B cell (primary cell): ENCODE results near the gene THSD4. TPM values are rescaled to one million over a fixed set of nuclear protein-coding genes. Genes with fewer than 3 reads are reported as not detected.
"Not testable (repeated sequence)": the region's sequence is repeated elsewhere in the genome, so short reads cannot be mapped to it uniquely, and the experiment has no call there.

Source experiments
- ATAC-seq: fragments of 200-7000 bp; cut with Tn5 transposase; one replicate; pipeline ENCODE4 v1.10.0; 2021; ENCODE audit warnings: low read depth, mild to moderate bottlenecking, moderate number of reproducible peaks, moderate library complexity
- CTCF ChIA-PET: fragments of 350-600 bp; sonication (Branson Sonifier 250); formaldehyde crosslinking; loops from one replicate; lab custom pipeline; 2021; ENCODE audit warnings: antibody characterized with exemption, inconsistent platforms; lab: Charles Lee
- POLR2A ChIA-PET: fragments of 350-600 bp; sonication (Branson Sonifier 250); formaldehyde crosslinking; loops from one replicate; lab custom pipeline; 2021; ENCODE audit warnings: antibody characterized with exemption; lab: Charles Lee
- DNase-seq: peaks from one replicate; pipeline ENCODE4 v3.0.0; 2013
- H2AFZ ChIP-seq: 2 replicates; pipeline ENCODE4 v1.6.1; 2012; ENCODE audit warnings: mild to moderate bottlenecking, low read depth, low read length; ENCODE audit not compliant: insufficient read depth, poor library complexity, severe bottlenecking
- H3K27ac ChIP-seq, 2 donors: 1 replicate in 1 of 2; 2 replicates in 1 of 2; pipeline ENCODE4 v1.5.1; 2012 to 2013; ENCODE audit warnings: low read length in 2 of 2, mild to moderate bottlenecking in 2 of 2, moderate library complexity in 1 of 2
- H3K27me3 ChIP-seq, 4 experiments: fragments of 200-600 bp in 1 of 4; sonication (generic) in 1 of 4; replicated peaks in 1 of 4; 1 replicate in 2 of 4; 2 replicates in 2 of 4; pipeline versions ENCODE4 v1.6.1 to v1.7.0; 2013 to 2016; ENCODE audit warnings: low read length in 3 of 4, mild to moderate bottlenecking in 2 of 4, mixed read lengths in 1 of 4, moderate library complexity in 1 of 4; ENCODE audit not compliant: insufficient read depth in 4 of 4, control insufficient read depth in 3 of 4; ENCODE audit errors: control extremely low read depth in 1 of 4
- H3K36me3 ChIP-seq, 2 experiments: replicated peaks in 1 of 2; 1 replicate in 1 of 2; 2 replicates in 1 of 2; pipeline versions ENCODE4 v1.6.1 to v1.7.1; 2013; ENCODE audit warnings: low read length in 1 of 2; ENCODE audit not compliant: insufficient read depth in 2 of 2, control insufficient read depth in 1 of 2; ENCODE audit errors: control extremely low read depth in 1 of 2, extremely low read depth in 1 of 2
- H3K4me1 ChIP-seq, 2 donors: fragments of 200-600 bp in 1 of 2; sonication (generic) in 1 of 2; 1 replicate in 1 of 2; 2 replicates in 1 of 2; pipeline versions ENCODE4 v1.5.1 to v1.6.1; 2013 to 2017; ENCODE audit warnings: low read length in 2 of 2; ENCODE audit not compliant: control insufficient read depth in 2 of 2, insufficient read depth in 2 of 2
- H3K4me2 ChIP-seq: replicated peaks from 2 replicates; pipeline ENCODE3; 2012; ENCODE audit warnings: mild to moderate bottlenecking, low read depth, low read length; ENCODE audit not compliant: poor library complexity, severe bottlenecking
- H3K4me3 ChIP-seq, 5 experiments: fragments of 200-600 bp in 1 of 5; sonication (generic) in 1 of 5; 1 replicate in 3 of 5; 2 replicates in 2 of 5; pipeline versions ENCODE4 v1.5.1 to v1.7.0; 2011 to 2016; ENCODE audit warnings: low read length in 4 of 5, mild to moderate bottlenecking in 4 of 5, low read depth in 2 of 5, control low read depth in 1 of 5, moderate library complexity in 1 of 5; ENCODE audit not compliant: insufficient read depth in 1 of 5; ENCODE audit errors: control extremely low read depth in 1 of 5, extremely low read depth in 1 of 5
- H3K79me2 ChIP-seq: fragments of 200-600 bp; sonication (generic); one replicate; pipeline ENCODE4 v1.6.0; 2016; ENCODE audit warnings: low read length; ENCODE audit not compliant: control insufficient read depth, insufficient read depth
- H3K9ac ChIP-seq: fragments of 200-600 bp; sonication (generic); 2 replicates; pipeline ENCODE4 v1.6.1; 2017; ENCODE audit warnings: mild to moderate bottlenecking, low read length, moderate library complexity
- H3K9me3 ChIP-seq, 3 donors: one replicate each; pipeline versions ENCODE4 v1.6.1 to v1.7.1; 2013; ENCODE audit warnings: low read length in 2 of 3; ENCODE audit not compliant: control insufficient read depth in 2 of 3, insufficient read depth in 1 of 3; ENCODE audit errors: control extremely low read depth in 1 of 3
- H4K20me1 ChIP-seq: 2 replicates; pipeline ENCODE4 v1.6.0; 2012; ENCODE audit warnings: mild to moderate bottlenecking, low read length; ENCODE audit not compliant: insufficient read depth, control insufficient read depth, poor library complexity, severe bottlenecking
- H3K27ac Mint-ChIP-seq: one replicate; pipeline ENCODE4 v1.8.0; 2021; ENCODE audit warnings: mixed read lengths
- H3K27me3 Mint-ChIP-seq: one replicate; pipeline ENCODE4 v1.8.0; 2021; ENCODE audit warnings: mixed read lengths
- H3K4me1 Mint-ChIP-seq: one replicate; pipeline ENCODE4 v1.8.0; 2021; ENCODE audit warnings: mixed read lengths
- H3K4me3 Mint-ChIP-seq: one replicate; pipeline ENCODE4 v1.8.0; 2021; ENCODE audit warnings: mixed read lengths
- H3K9me3 Mint-ChIP-seq: one replicate; pipeline ENCODE4 v1.8.0; 2022; ENCODE audit warnings: mixed read lengths; ENCODE audit not compliant: insufficient read depth
- EZH2 ChIP-seq: IDR thresholded peaks from 2 replicates; pipeline ENCODE4 v1.6.1; 2012; ENCODE audit warnings: borderline replicate concordance, low read depth, mild to moderate bottlenecking, moderate library complexity, low read length; ENCODE audit not compliant: insufficient read depth, poor library complexity, severe bottlenecking
- WGBS: methylation state at CpG from one replicate; pipeline ENCODE4 v1.1.5; 2013; ENCODE audit warnings: missing lambda C conversion rate; ENCODE audit not compliant: insufficient coverage; 5-methylcytosine and 5-hydroxymethylcytosine counted together
- intact Hi-C: fragments of 100-400 bp; cut with micrococcal nuclease; formaldehyde crosslinking; loops from one replicate; pipeline ENCODE4 v1.10.0; 2022
- polyA plus RNA-seq: library from polyadenylated mRNA; depleted of rRNA; stranded (reverse); fragments of >200 nt; gene quantifications from 2 replicates; pipeline ENCODE4 v1.2.3, GENCODE V29; 2012
- total RNA-seq, 2 donors: library from RNA; stranded (reverse); fragments of 120-200 nt in 1 of 2; gene quantifications; 1 replicate in 1 of 2; 2 replicates in 1 of 2; pipeline versions ENCODE4 v1.2.3 to v1.2.4, GENCODE V29; 2013 to 2022
- TF ChIP-seq, protein P1 (sequence below): fragments of 200-600 bp; IDR thresholded peaks from one replicate; pipeline ENCODE4 v1.8.0; 2022; ENCODE audit warnings: antibody characterized with exemption, mild to moderate bottlenecking

THSD4 gene
- total and polyA plus RNA-seq, 2 donors (not counting 1 experiment from before 2014, with no cell fraction given), result not detected

DNA sequence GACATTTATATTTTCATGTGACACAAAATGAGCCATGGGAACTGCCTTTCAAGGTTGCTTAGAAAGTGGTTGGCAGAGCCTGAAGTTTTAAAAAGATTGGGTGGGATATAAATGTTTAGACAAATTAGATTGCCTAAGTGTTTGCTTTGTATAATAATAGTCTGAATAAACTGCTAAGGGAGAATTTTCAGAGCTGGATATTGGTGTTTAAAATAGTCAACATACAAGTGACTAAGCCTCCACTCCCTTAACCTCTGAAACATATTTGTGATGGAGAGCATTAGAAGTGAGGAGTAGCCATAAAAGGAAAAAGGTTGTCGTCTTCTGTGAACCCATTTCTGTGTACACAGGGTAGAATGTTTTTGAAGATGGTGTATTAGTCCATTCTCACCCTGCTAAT is 201.6 kb downstream of the THSD4 start:
- Mint-ChIP-seq H3K4me1 (no peaks in the 10 kb centered on the region), H3K9me3 (peaks cover 3% of the 10 kb centered on the region), H3K27ac (no peak overlapping the region), H3K4me3 (no peak overlapping the region), H3K27me3 (peaks cover 18% of the 10 kb centered on the region)
- Histone ChIP-seq H3K27me3 (no peaks in the 10 kb centered on the region), H3K4me1 (no peaks in the 10 kb centered on the region), H3K4me2 (no peak overlapping the region), H3K79me2 (no peaks in the 10 kb centered on the region), H3K36me3 (no peaks in the 10 kb centered on the region), H3K27ac (no peak overlapping the region), H2AFZ (no peak overlapping the region), H3K9ac (no peak overlapping the region), H3K9me3 (peaks cover 0 to 3% (median 0%) of the 10 kb centered on the region in 3 donors), H4K20me1 (no peaks in the 10 kb centered on the region), H3K4me3 (no peak overlapping the region)
- ChIA-PET POLR2A (no interaction called here), CTCF (interaction anchor here (0.7 kb wide), 1 partner anchor 153 kb away, joined by 3 read pairs; no protein-coding TSS in a partner anchor)
- intact Hi-C loops, result no loop called here
- ATAC-seq, result no peak
- no CpG with 5 or more reads among the region's 1 CpG for WGBS
- TF ChIP-seq EZH2, result no peak
- TF ChIP-seq, protein P1, sequence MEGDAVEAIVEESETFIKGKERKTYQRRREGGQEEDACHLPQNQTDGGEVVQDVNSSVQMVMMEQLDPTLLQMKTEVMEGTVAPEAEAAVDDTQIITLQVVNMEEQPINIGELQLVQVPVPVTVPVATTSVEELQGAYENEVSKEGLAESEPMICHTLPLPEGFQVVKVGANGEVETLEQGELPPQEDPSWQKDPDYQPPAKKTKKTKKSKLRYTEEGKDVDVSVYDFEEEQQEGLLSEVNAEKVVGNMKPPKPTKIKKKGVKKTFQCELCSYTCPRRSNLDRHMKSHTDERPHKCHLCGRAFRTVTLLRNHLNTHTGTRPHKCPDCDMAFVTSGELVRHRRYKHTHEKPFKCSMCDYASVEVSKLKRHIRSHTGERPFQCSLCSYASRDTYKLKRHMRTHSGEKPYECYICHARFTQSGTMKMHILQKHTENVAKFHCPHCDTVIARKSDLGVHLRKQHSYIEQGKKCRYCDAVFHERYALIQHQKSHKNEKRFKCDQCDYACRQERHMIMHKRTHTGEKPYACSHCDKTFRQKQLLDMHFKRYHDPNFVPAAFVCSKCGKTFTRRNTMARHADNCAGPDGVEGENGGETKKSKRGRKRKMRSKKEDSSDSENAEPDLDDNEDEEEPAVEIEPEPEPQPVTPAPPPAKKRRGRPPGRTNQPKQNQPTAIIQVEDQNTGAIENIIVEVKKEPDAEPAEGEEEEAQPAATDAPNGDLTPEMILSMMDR, result no peak
- DNase-seq, result no peak

GRCh38 chr15:71319424-71319823 is 204.2 kb downstream of the THSD4 start:
- H3K4me2 ChIP-seq, H3K27ac ChIP-seq, H3K9me3 ChIP-seq, H3K27ac Mint-ChIP-seq, H3K9ac ChIP-seq, intact Hi-C loops, H3K4me3 Mint-ChIP-seq, CTCF ChIA-PET, H2AFZ ChIP-seq, DNase-seq, H3K27me3 ChIP-seq, H3K36me3 ChIP-seq, H3K4me3 ChIP-seq, POLR2A ChIA-PET, H4K20me1 ChIP-seq, ATAC-seq, H3K79me2 ChIP-seq, H3K4me1 ChIP-seq, H3K9me3 Mint-ChIP-seq, H3K4me1 Mint-ChIP-seq: not testable (repeated sequence)
- 100% methylated on average over 1 of the region's 3 CpGs for WGBS
- peaks cover 15% of the 10 kb centered on the region for H3K27me3 Mint-ChIP-seq
